Measurements from ENCODE around the gene FAH. TPM values are rescaled to one million over a fixed set of nuclear protein-coding genes. Genes with fewer than 3 reads are reported as not detected.

FAH gene
- total RNA-seq, 3 donors from 2014 or later, result 19.1 to 21.9 (median 20.0) TPM

- TF ChIP-seq CTCF (IDR thresholded peaks at IDR 0.05), result no peak
- H3K4me3 ChIP-seq, result no peak overlapping the region
- no peak for DNase-seq
- no peaks in the 10 kb centered on the region for H3K4me1 ChIP-seq (ENCODE audit: low read depth)
- H3K9me3 ChIP-seq, result no peaks in the 10 kb centered on the region
- intact Hi-C loops (cut with DNase I, micrococcal nuclease), result no loop called here
- H3K36me3 ChIP-seq (ENCODE audit: low read depth), result no peaks in the 10 kb centered on the region
- no peak for ATAC-seq
Observed at GRCh38 chr15:80136854-80137253, 15.9 kb upstream of the FAH start.

GRCh38 chr15:80138961-80139360, 13.8 kb upstream of the FAH start:
- Histone ChIP-seq H3K9me3 (no peaks in the 10 kb centered on the region), H3K36me3 (ENCODE audit: low read depth) (no peaks in the 10 kb centered on the region), H3K4me3 (no peak overlapping the region), H3K4me1 (ENCODE audit: low read depth) (no peaks in the 10 kb centered on the region)
- ATAC-seq (no peak), DNase-seq (no peak)
- no peak for TF ChIP-seq CTCF (IDR thresholded peaks at IDR 0.05)
- intact Hi-C loops (cut with DNase I, micrococcal nuclease), result no loop called here

- ATAC-seq (no peak), DNase-seq (no peak)
- H3K36me3 ChIP-seq (ENCODE audit: low read depth), result no peaks in the 10 kb centered on the region
- H3K9me3 ChIP-seq, result no peaks in the 10 kb centered on the region
- no peak overlapping the region for H3K4me3 ChIP-seq
- TF ChIP-seq CTCF (IDR thresholded peaks at IDR 0.05), result no peak
- intact Hi-C loops (cut with DNase I, micrococcal nuclease), result loop anchor here in 1 of 2 donors (10.0 kb wide), 1 partner anchor 66 kb away; no protein-coding TSS in a partner anchor
- no peaks in the 10 kb centered on the region for H3K4me1 ChIP-seq (ENCODE audit: low read depth)
Observed at GRCh38 chr15:80140909-80141308, 11.9 kb upstream of the FAH start.

GRCh38 chr15:80141916-80142598, 10.7 kb upstream of the FAH start:
- H3K4me3 ChIP-seq, result no peak overlapping the region
- TF ChIP-seq CTCF (IDR thresholded peaks at IDR 0.05), result no peak
- H3K36me3 ChIP-seq (ENCODE audit: low read depth), result no peaks in the 10 kb centered on the region
- H3K9me3 ChIP-seq, result no peaks in the 10 kb centered on the region
- peak; percentile 46 for ATAC-seq
- DNase-seq, result no peak
- intact Hi-C loops (cut with DNase I, micrococcal nuclease), result loop anchor here in 1 of 2 donors (10.0 kb wide), 1 partner anchor 67 kb away; no protein-coding TSS in a partner anchor
- H3K4me1 ChIP-seq (ENCODE audit: low read depth), result no peaks in the 10 kb centered on the region

- DNase-seq (no peak), ATAC-seq (no peak)
- Histone ChIP-seq H3K36me3 (ENCODE audit: low read depth) (no peaks in the 10 kb centered on the region), H3K4me3 (no peak overlapping the region), H3K4me1 (ENCODE audit: low read depth) (no peaks in the 10 kb centered on the region), H3K9me3 (no peaks in the 10 kb centered on the region)
- intact Hi-C loops (cut with DNase I, micrococcal nuclease), result loop anchor here in 1 of 2 donors (10.0 kb wide), 1 partner anchor 68 kb away; no protein-coding TSS in a partner anchor
- TF ChIP-seq CTCF (IDR thresholded peaks at IDR 0.05), result no peak
Observed at GRCh38 chr15:80142646-80143045, 10.2 kb upstream of the FAH start.

All from mucosa of descending colon (tissue), 3 donors.